K562 (cell line): ENCODE measurements around the gene HK1. TPM values are rescaled to one million over a fixed set of nuclear protein-coding genes. Genes with fewer than 3 reads are reported as not detected.

Experiments
- ATAC-seq: fragments of 200-7000 bp; cut with Tn5 transposase; 3 replicates; pipeline ENCODE4 v1.9.1; 2020; ENCODE audit warnings: moderate library complexity
- BruUV-seq: library from RNA; stranded (reverse); fragments of 400-500 nt; replicated peaks from 2 replicates; lab custom pipeline; 2021; lab: Mats Ljungman, UMichigan
- CTCF ChIA-PET: fragments of 300-600 bp; formaldehyde crosslinking; extraction: SDS; loops from one replicate; lab custom pipeline; 2021; ENCODE audit warnings: low intra/inter-chr PET ratio; lab: Yijun Ruan, JAX
- POLR2A ChIA-PET: fragments of 300-600, 350-650 bp; sonication (Branson Sonifier 250); formaldehyde crosslinking; extraction: SDS; loops from one replicate; lab custom pipeline; 2021; ENCODE audit warnings: antibody characterized with exemption, inconsistent platforms; lab: Yijun Ruan, JAX
- DNase-seq, 4 experiments: peaks; one replicate each; pipeline versions ENCODE4 v3.0.0 to v3.0.0-alpha.2; 2011 to 2018; ENCODE audit warnings: low spot score in 3 of 4, mixed read lengths in 3 of 4; ENCODE audit errors: extremely low read depth in 1 of 4
- FAIRE-seq: peaks from 2 replicates; lab custom pipeline; 2011; peaks lifted over from hg19 to GRCh38; lab: Jason Lieb, UNC
- H2AFZ ChIP-seq: 2 replicates; pipeline ENCODE4 v1.6.0; 2011; ENCODE audit warnings: low read depth, low read length, control low read depth, inconsistent platforms
- H3K27ac ChIP-seq: fragments of 200-600 bp; 3 replicates; pipeline ENCODE4 v1.8.0; 2011; ENCODE audit warnings: low read depth, mild to moderate bottlenecking, control low read depth, inconsistent platforms, low read length, moderate library complexity, mixed read lengths; ENCODE audit errors: extremely low read depth
- H3K27me3 ChIP-seq, 2 experiments: fragments of 300-600 bp in 1 of 2; 2 replicates in 1 of 2; 3 replicates in 1 of 2; pipeline versions ENCODE4 v1.6.0 to v1.8.0; 2011; ENCODE audit warnings: inconsistent platforms in 2 of 2, low read length in 2 of 2, mild to moderate bottlenecking in 1 of 2, mixed read lengths in 1 of 2, moderate library complexity in 1 of 2; ENCODE audit not compliant: control insufficient read depth in 2 of 2, insufficient read depth in 2 of 2
- H3K36me3 ChIP-seq: fragments of 300-600 bp; 3 replicates; pipeline ENCODE4 v1.8.0; 2011; ENCODE audit warnings: mild to moderate bottlenecking, low read length, inconsistent platforms; ENCODE audit not compliant: control insufficient read depth, insufficient read depth
- H3K4me1 ChIP-seq, 2 experiments: fragments of 200-600 bp in 1 of 2; replicated peaks in 1 of 2; 2 replicates in 1 of 2; 3 replicates in 1 of 2; pipeline versions ENCODE4 v1.5.1 to v1.8.0; 2011; ENCODE audit warnings: inconsistent platforms in 2 of 2, low read length in 2 of 2, mild to moderate bottlenecking in 1 of 2, mixed read lengths in 1 of 2, moderate library complexity in 1 of 2; ENCODE audit not compliant: control insufficient read depth in 2 of 2, insufficient read depth in 2 of 2
- H3K4me2 ChIP-seq: 2 replicates; pipeline ENCODE4 v1.6.1; 2011; ENCODE audit warnings: low read length, control low read depth, inconsistent platforms, mixed read lengths; ENCODE audit not compliant: insufficient read depth
- H3K4me3 ChIP-seq: fragments of 200-600 bp; sonication (generic), shearing (Covaris generic); 2 replicates; pipeline ENCODE4 v1.5.1; 2016; ENCODE audit warnings: control low read depth, inconsistent platforms
- H3K79me2 ChIP-seq: fragments of 200-600 bp; 3 replicates; pipeline ENCODE4 v1.8.0; 2011; ENCODE audit warnings: low read length, inconsistent platforms; ENCODE audit not compliant: control insufficient read depth, insufficient read depth
- H3K9ac ChIP-seq, 2 experiments: 2 replicates each; pipeline versions ENCODE4 v1.6.0 to v1.6.1; 2011; ENCODE audit warnings: low read depth in 2 of 2, low read length in 2 of 2, control low read depth in 1 of 2, inconsistent platforms in 1 of 2, mild to moderate bottlenecking in 1 of 2, mixed read lengths in 1 of 2; ENCODE audit not compliant: insufficient read depth in 1 of 2
- H3K9me1 ChIP-seq: one replicate; pipeline ENCODE4 v1.6.0; 2011; ENCODE audit warnings: inconsistent platforms, mild to moderate bottlenecking, low read length, moderate library complexity; ENCODE audit not compliant: control insufficient read depth, insufficient read depth
- H3K9me3 ChIP-seq: replicated peaks from 2 replicates; pipeline ENCODE4 v1.5.1; 2011; ENCODE audit warnings: low read depth, low read length, inconsistent platforms; ENCODE audit not compliant: control insufficient read depth, insufficient read depth
- H4K20me1 ChIP-seq: replicated peaks from 2 replicates; pipeline ENCODE4 v1.6.1; 2011; ENCODE audit warnings: low read length, inconsistent platforms, mixed read lengths; ENCODE audit not compliant: control insufficient read depth, insufficient read depth
- CCNT2 ChIP-seq: IDR thresholded peaks from 2 replicates; pipeline ENCODE4 v1.6.1; 2011; ENCODE audit warnings: borderline replicate concordance, low read depth, mild to moderate bottlenecking, moderate library complexity, mixed read lengths, low read length; ENCODE audit not compliant: insufficient read length; ENCODE audit errors: extremely low read depth
- ELF2 ChIP-seq: fragments of 250-450 bp; sonication (Bioruptor Pico); IDR thresholded peaks from 2 replicates; pipeline ENCODE4 v1.5.0; 2021; ENCODE audit warnings: mild to moderate bottlenecking
- HDAC1 ChIP-seq, 2 experiments: fragments of 450-650 bp; IDR thresholded peaks; 2 replicates each; pipeline ENCODE4 v1.6.1; 2016 to 2017; ENCODE audit warnings: inconsistent platforms in 1 of 2, mild to moderate bottlenecking in 1 of 2, moderate library complexity in 1 of 2
- KHSRP ChIP-seq: fragments of 450-650 bp; IDR thresholded peaks from 2 replicates; pipeline ENCODE4 v1.6.1; 2017
- KLF10 ChIP-seq: fragments of 250-450 bp; sonication (Bioruptor Pico); IDR thresholded peaks from 2 replicates; pipeline ENCODE4 v1.6.1; 2021; ENCODE audit warnings: matching md5 sums
- KLF13 ChIP-seq: fragments of 450-650 bp; IDR thresholded peaks from 2 replicates; pipeline ENCODE4 v1.6.1; 2016; ENCODE audit warnings: missing genetic modification characterization, low read depth, mild to moderate bottlenecking, missing compliant biosample characterization, moderate library complexity, borderline replicate concordance
- MLLT1 ChIP-seq, 2 experiments: fragments of 450-650 bp; IDR thresholded peaks; 2 replicates each; pipeline ENCODE4 v1.6.1; 2016
- OTX1 ChIP-seq: fragments of 450-650 bp; formaldehyde crosslinking; IDR thresholded peaks from 2 replicates; pipeline ENCODE4 v1.4.0; 2022; ENCODE audit warnings: mild to moderate bottlenecking
- POLR2G ChIP-seq: fragments of 200-400 bp; formaldehyde crosslinking; IDR thresholded peaks from 2 replicates; pipeline ENCODE4 v1.6.1; 2017; ENCODE audit warnings: low read depth, mild to moderate bottlenecking, antibody characterized with exemption, low read length, moderate library complexity
- STAT5A ChIP-seq: IDR thresholded peaks from 2 replicates; pipeline ENCODE4 v1.6.1; 2012; ENCODE audit warnings: low read length, inconsistent platforms, borderline replicate concordance
- SUPT5H ChIP-seq: fragments of 450-650 bp; IDR thresholded peaks from 2 replicates; pipeline ENCODE4 v1.6.1; 2016
- THRB ChIP-seq: fragments of 450-650 bp; formaldehyde crosslinking; conservative IDR thresholded peaks from 2 replicates; pipeline ENCODE4 v1.4.0; 2022; ENCODE audit warnings: mild to moderate bottlenecking, missing genetic modification characterization
- U2AF2 ChIP-seq: fragments of 200-400 bp; formaldehyde crosslinking; optimal IDR thresholded peaks from 2 replicates; pipeline ENCODE3; 2017; ENCODE audit warnings: low read depth, mild to moderate bottlenecking, low read length
- ZFP30 ChIP-seq: fragments of 250-450 bp; sonication (Bioruptor Pico); IDR thresholded peaks from 2 replicates; pipeline ENCODE4 v1.8.0; 2022; ENCODE audit warnings: moderate library complexity, mild to moderate bottlenecking, inconsistent platforms, borderline replicate concordance
- ZNF23 ChIP-seq: fragments of 250-450 bp; sonication (Bioruptor Pico); IDR thresholded peaks from 2 replicates; pipeline ENCODE4 v1.4.0; 2020; ENCODE audit warnings: mild to moderate bottlenecking
- ZNF780A ChIP-seq: fragments of 250-450 bp; sonication (Bioruptor Pico); IDR thresholded peaks from 2 replicates; pipeline ENCODE4 v1.5.0; 2021; ENCODE audit warnings: mild to moderate bottlenecking
- ZNF785 ChIP-seq: fragments of 250-450 bp; sonication (Bioruptor Pico); IDR thresholded peaks from 2 replicates; pipeline ENCODE4 v1.4.0; 2020; ENCODE audit warnings: mild to moderate bottlenecking
- WGBS: fragments of 100-300 bp; shearing (Covaris generic); methylation state at CpG from one replicate; pipeline ENCODE4 v1.1.6; 2016; ENCODE audit warnings: low coverage, mixed read lengths; ENCODE audit not compliant: insufficient coverage; ENCODE audit errors: missing lambda C conversion rate; 5-methylcytosine and 5-hydroxymethylcytosine counted together
- in situ Hi-C: fragments of 300-500 bp; cut with MboI; formaldehyde crosslinking; loops from 4 replicates; pipeline ENCODE4 v1.15.0; 2018; ENCODE audit warnings: inconsistent platforms, mixed read lengths
- intact Hi-C: fragments of 100-400 bp; cut with micrococcal nuclease; formaldehyde crosslinking; loops from 2 replicates; pipeline ENCODE4 v1.14.2; 2022
- polyA plus RNA-seq, 8 experiments: library from polyadenylated mRNA; depleted of rRNA in 4 of 8; stranded (reverse) in 5 of 8; unstranded in 3 of 8; fragments of >200 nt; fragmentation: Nextera tagmentation in 2 of 8; fragmentation: Illumina TruSeq in 1 of 8; extraction: Ambion mirVana in 2 of 8; extraction: Trizol in 1 of 8; gene quantifications; 2 replicates each; pipeline versions ENCODE4 v1.2.1 to v1.2.3, GENCODE V29; 2011 to 2014; ENCODE audit warnings: inconsistent platforms in 1 of 8, missing spikeins in 1 of 8
- total RNA-seq, 7 experiments: library from RNA; depleted of rRNA in 6 of 7; stranded (reverse); fragments of >200 nt in 6 of 7; fragmentation: Illumina TruSeq in 2 of 7; extraction: Trizol in 2 of 7; gene quantifications; 2 replicates each; pipeline versions ENCODE4 v1.2.1 to v1.2.3, GENCODE V29; 2011 to 2021; ENCODE audit warnings: low replicate concordance in 1 of 7
- TF ChIP-seq, protein P1 (sequence below): fragments of 450-650 bp; IDR thresholded peaks from 2 replicates; pipeline ENCODE4 v1.6.1; 2018; ENCODE audit warnings: mild to moderate bottlenecking, low read depth; ENCODE audit not compliant: partially characterized antibody

HK1 gene
- total and polyA plus RNA-seq, 9 of the 15 experiments (the other 6 are each of a cell fraction or from before 2014, with no cell fraction given), result 29.2 to 444 (median 193) TPM

GRCh38 chr10:69338547-69339450, 60.5 kb downstream of the HK1 start:
- Histone ChIP-seq H3K4me2 (no peak overlapping the region), H3K79me2 (peaks cover 99% of the 10 kb centered on the region), H3K27me3 (no peaks in the 10 kb centered on the region), H3K9me3 (no peaks in the 10 kb centered on the region), H3K4me3 (no peak overlapping the region), H3K9ac (peak overlapping the region; percentile 20 to 85; a peak in 2 of 4 replicates), H4K20me1 (peaks cover 54% of the 10 kb centered on the region), H3K4me1 (peaks cover 47 to 49% of the 10 kb centered on the region in 2 experiments), H3K9me1 (no peaks in the 10 kb centered on the region), H3K27ac (peak overlapping the region; percentile 21; the same call in 1 of the 3 replicates), H2AFZ (no peak overlapping the region), H3K36me3 (peaks cover 61% of the 10 kb centered on the region)
- intact Hi-C loops (no loop called here), in situ Hi-C loops (no loop called here)
- FAIRE-seq, result no peak
- 84% methylated on average over 8 of the region's 9 CpGs for WGBS
- DNase-seq, result no peak
- no TSS peak for BruUV-seq
- POLR2A ChIA-PET, result interaction anchor here (0.6 to 1.3 kb wide), 6 partner anchors 9 to 955 kb away, joined by 3 to 5 read pairs (median 4); no protein-coding TSS in a partner anchor
- CTCF ChIA-PET, result no interaction called here
- ATAC-seq, result no peak
- TF ChIP-seq KLF10 (CRISPR knock-in tag) (no peak), THRB (CRISPR knock-in tag) (0 out of 2 replicates have a peak, but pooled peaks have one; percentile 49), SUPT5H (peak; percentile 38; the same call in 1 of the 2 replicates), STAT5A (no peak), ZFP30 (CRISPR knock-in tag) (no peak), ZNF785 (CRISPR knock-in tag) (no peak), HDAC1 (IDR thresholded peaks at IDR 0.05) (peak in 1 of 2 experiments; percentile 41; a peak in 1 of 4 replicates), ZNF780A (no peak), OTX1 (CRISPR knock-in tag) (0 out of 2 replicates have a peak, but pooled peaks have one; percentile 69), CCNT2 (no peak), KHSRP (no peak), KLF13 (tag) (no peak), POLR2G (no peak), ELF2 (CRISPR knock-in tag) (no peak), ZNF23 (no peak), U2AF2 (no peak), MLLT1 (IDR thresholded peaks at IDR 0.05) (peak in 1 of 2 experiments; percentile 57; a peak in 1 of 4 replicates)
- TF ChIP-seq, protein P1, sequence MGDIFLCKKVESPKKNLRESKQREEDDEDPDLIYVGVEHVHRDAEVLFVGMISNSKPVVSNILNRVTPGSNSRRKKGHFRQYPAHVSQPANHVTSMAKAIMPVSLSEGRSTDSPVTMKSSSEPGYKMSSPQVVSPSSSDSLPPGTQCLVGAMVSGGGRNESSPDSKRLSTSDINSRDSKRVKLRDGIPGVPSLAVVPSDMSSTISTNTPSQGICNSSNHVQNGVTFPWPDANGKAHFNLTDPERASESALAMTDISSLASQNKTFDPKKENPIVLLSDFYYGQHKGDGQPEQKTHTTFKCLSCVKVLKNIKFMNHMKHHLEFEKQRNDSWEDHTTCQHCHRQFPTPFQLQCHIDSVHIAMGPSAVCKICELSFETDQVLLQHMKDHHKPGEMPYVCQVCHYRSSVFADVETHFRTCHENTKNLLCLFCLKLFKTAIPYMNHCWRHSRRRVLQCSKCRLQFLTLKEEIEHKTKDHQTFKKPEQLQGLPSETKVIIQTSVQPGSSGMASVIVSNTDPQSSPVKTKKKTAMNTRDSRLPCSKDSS, result peak; percentile 12
